ENCODE measurements around the gene PRRX2. TPM values are rescaled to one million over a fixed set of nuclear protein-coding genes. Genes with fewer than 3 reads are reported as not detected.

The PRRX2 gene
- total RNA-seq, 6 donors from 2014 or later, result 0.61 to 5.8 (median 1.3) TPM; not detected in 3

- Histone ChIP-seq H3K27ac (no peak overlapping the region), H3K9me3 (no peaks in the 10 kb centered on the region), H3K27me3 (no peaks in the 10 kb centered on the region), H3K4me1 (peaks cover 0 to 4% (median 0%) of the 10 kb centered on the region in 4 donors), H3K36me3 (no peaks in the 10 kb centered on the region), H3K4me3 (no peak overlapping the region)
- 83 to 86% methylated on average over 19 to 20 of the region's 20 CpGs for WGBS, 2 donors
- DNase-seq (peak in 1 of 2 donors; percentile 59), ATAC-seq (ENCODE audit: low FRiP score in 2 of 2) (no peak)
- TF ChIP-seq, protein P1, sequence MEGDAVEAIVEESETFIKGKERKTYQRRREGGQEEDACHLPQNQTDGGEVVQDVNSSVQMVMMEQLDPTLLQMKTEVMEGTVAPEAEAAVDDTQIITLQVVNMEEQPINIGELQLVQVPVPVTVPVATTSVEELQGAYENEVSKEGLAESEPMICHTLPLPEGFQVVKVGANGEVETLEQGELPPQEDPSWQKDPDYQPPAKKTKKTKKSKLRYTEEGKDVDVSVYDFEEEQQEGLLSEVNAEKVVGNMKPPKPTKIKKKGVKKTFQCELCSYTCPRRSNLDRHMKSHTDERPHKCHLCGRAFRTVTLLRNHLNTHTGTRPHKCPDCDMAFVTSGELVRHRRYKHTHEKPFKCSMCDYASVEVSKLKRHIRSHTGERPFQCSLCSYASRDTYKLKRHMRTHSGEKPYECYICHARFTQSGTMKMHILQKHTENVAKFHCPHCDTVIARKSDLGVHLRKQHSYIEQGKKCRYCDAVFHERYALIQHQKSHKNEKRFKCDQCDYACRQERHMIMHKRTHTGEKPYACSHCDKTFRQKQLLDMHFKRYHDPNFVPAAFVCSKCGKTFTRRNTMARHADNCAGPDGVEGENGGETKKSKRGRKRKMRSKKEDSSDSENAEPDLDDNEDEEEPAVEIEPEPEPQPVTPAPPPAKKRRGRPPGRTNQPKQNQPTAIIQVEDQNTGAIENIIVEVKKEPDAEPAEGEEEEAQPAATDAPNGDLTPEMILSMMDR (IDR thresholded peaks at IDR 0.05), result no peak
- TF ChIP-seq POLR2A (IDR thresholded peaks at IDR 0.05) (no peak), POLR2AphosphoS5 (IDR thresholded peaks at IDR 0.05) (no peak), EP300 (IDR thresholded peaks at IDR 0.05) (no peak)
Measured at GRCh38 chr9:129649726-129650679, 15.4 kb upstream of the PRRX2 start.

GRCh38 chr9:129650680-129651235 lies 14.7 kb upstream of the PRRX2 start:
- ATAC-seq (ENCODE audit: low FRiP score in 2 of 2), result peak in 1 of 2 donors; percentile 31
- Histone ChIP-seq H3K9me3 (no peaks in the 10 kb centered on the region), H3K4me3 (no peak overlapping the region), H3K27ac (no peak overlapping the region), H3K27me3 (no peaks in the 10 kb centered on the region), H3K4me1 (peaks cover 0 to 4% (median 0%) of the 10 kb centered on the region in 4 donors), H3K36me3 (no peaks in the 10 kb centered on the region)
- WGBS, 2 donors, result 60 to 87% methylated on average over 4 to 10 of the region's 10 CpGs
- TF ChIP-seq POLR2AphosphoS5 (IDR thresholded peaks at IDR 0.05) (no peak), EP300 (IDR thresholded peaks at IDR 0.05) (no peak)
- TF ChIP-seq, protein P1 (IDR thresholded peaks at IDR 0.05), result no peak
- DNase-seq, result peak in 1 of 2 donors; percentile 67

DNA sequence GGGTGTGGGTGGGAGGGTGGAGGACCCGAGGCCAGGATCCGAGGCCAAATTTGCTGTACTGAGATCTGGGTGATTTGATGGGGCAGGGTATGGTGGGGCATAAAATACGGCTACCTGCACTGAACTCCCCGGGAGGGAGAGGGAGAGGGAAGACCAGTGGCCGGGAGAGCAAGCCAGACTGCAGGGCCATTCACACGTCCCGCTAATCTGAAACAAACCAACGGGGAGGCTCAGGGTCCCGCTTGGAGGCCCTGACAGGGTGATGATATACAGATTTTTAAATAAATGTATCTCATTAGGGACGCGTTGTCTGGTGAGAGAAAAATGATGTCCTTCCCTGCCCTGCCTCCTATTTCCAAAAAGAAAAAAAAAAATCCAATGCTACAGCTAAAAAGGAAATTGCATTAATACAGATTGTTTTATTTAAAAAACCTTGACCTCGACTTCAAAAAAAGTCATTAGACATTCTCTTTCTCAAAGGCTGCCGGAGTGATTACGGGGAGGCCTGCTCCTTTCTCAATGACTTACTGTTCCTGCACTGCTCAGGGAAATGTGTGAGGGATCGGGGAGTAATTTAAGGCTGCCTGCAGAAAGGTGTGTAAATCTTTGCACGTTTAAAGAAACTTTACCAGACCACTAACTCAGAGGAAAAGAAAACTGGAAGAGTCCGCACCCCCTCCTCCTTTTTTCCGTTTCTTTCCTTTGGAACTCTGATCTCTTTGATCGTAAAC lies 11.5 kb upstream of the PRRX2 start:
- no peak for TF ChIP-seq POLR2AphosphoS5 (IDR thresholded peaks at IDR 0.05)
- no peak for TF ChIP-seq POLR2A (IDR thresholded peaks at IDR 0.05)
- TF ChIP-seq, protein P1 (IDR thresholded peaks at IDR 0.05), result no peak
- TF ChIP-seq EP300 (IDR thresholded peaks at IDR 0.05), result no peak
- H3K27me3 ChIP-seq, result no peaks in the 10 kb centered on the region
- ATAC-seq (ENCODE audit: low FRiP score in 2 of 2) (no peak), DNase-seq (no peak)
- H3K27ac ChIP-seq, result no peak overlapping the region
- H3K4me1 ChIP-seq, result peaks cover 0 to 4% (median 0%) of the 10 kb centered on the region in 4 donors
- H3K9me3 ChIP-seq, result no peaks in the 10 kb centered on the region
- no peak overlapping the region for H3K4me3 ChIP-seq
- WGBS, 2 donors, result 46 to 49% methylated on average over 17 to 19 of the region's 19 CpGs
- H3K36me3 ChIP-seq, result no peaks in the 10 kb centered on the region

DNA sequence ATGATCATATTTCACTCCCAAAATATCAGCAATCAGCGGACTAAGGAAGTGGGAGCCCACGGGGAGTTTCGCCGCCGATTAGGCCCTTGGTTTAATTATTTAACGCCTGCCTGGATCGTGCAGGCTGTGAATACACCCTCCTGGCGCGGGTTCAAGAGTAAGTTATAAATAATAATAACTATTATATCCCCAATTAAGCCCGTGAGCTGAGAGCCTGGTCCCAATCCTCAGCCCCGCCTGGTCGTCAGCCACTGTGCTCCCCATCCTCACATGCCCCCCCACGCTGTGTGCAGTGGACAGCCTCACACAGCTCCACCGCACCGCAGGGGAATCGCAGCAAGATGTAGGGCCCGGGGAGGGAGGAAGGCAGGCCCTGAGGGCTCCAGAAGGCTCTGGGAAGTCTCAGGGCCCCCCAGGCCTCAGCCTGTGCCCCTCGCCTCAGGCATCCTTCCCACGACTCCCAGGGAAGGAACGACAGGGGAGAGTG lies 10.8 kb upstream of the PRRX2 start:
- TF ChIP-seq, protein P1 (IDR thresholded peaks at IDR 0.05), result no peak
- no peak for TF ChIP-seq EP300 (IDR thresholded peaks at IDR 0.05)
- no peak for TF ChIP-seq POLR2A (IDR thresholded peaks at IDR 0.05)
- TF ChIP-seq POLR2AphosphoS5 (IDR thresholded peaks at IDR 0.05), result no peak
- Histone ChIP-seq H3K27me3 (no peaks in the 10 kb centered on the region), H3K4me3 (no peak overlapping the region), H3K27ac (no peak overlapping the region), H3K4me1 (peaks cover 0 to 4% (median 0%) of the 10 kb centered on the region in 4 donors), H3K36me3 (no peaks in the 10 kb centered on the region), H3K9me3 (no peaks in the 10 kb centered on the region)
- 37 to 53% methylated on average over 15 to 20 of the region's 20 CpGs for WGBS, 2 donors
- DNase-seq, result peak in 1 of 2 donors; percentile 29
- no peak for ATAC-seq (ENCODE audit: low FRiP score in 2 of 2)

Measured in upper lobe of left lung (tissue), 6 donors.